Neural progenitor cell (in vitro differentiated cells): Measurements from ENCODE around the gene INPP5D.

ENCODE experiments used
- EZH2 ChIP-seq: fragments of 200-600 bp; sonication (generic); IDR thresholded peaks from 2 replicates; pipeline ENCODE4 v1.6.1; 2017; ENCODE audit warnings: antibody characterized with exemption, mild to moderate bottlenecking, moderate library complexity
- TF ChIP-seq, protein P1 (sequence below): fragments of 200-600 bp; sonication (generic); IDR thresholded peaks from 2 replicates; pipeline ENCODE4 v1.5.1; 2017; ENCODE audit warnings: antibody characterized with exemption, mild to moderate bottlenecking

DNA sequence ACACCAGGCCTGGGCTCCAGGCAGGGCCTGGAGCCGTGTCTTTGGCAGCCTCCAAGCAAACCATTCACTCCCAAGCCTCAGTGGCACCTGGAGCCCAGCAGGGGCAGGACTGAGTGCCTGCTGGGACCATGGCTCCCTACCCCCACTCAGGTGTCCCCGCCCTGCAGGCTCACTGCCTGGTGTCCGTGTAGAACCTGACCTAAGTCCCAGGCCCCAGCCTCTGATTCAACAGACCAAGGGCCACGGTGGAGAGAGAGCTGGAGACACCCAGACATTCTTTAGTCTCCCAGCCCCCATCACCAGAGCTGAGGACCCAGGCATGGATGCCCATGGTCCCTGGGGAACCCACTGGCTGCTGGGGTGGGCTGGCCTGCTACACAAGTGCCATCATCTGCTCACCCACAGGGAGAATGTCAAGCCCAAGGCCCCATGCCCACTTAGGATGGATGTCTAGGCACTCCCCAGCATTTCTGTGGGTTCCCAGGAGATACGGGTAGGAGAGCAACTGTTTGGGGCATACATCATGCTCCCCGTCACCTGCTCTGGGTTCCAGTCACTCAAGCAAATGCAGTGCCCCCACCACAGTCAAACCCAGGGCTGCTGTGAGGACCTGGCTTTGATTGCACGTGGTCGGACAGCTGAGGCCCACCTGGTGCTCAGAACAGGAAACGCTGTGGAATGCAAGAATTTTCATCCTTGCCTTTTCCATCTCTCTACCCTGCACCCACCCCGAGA is 148.4 kb downstream of the INPP5D start:
- no peak for TF ChIP-seq EZH2
- TF ChIP-seq, protein P1, sequence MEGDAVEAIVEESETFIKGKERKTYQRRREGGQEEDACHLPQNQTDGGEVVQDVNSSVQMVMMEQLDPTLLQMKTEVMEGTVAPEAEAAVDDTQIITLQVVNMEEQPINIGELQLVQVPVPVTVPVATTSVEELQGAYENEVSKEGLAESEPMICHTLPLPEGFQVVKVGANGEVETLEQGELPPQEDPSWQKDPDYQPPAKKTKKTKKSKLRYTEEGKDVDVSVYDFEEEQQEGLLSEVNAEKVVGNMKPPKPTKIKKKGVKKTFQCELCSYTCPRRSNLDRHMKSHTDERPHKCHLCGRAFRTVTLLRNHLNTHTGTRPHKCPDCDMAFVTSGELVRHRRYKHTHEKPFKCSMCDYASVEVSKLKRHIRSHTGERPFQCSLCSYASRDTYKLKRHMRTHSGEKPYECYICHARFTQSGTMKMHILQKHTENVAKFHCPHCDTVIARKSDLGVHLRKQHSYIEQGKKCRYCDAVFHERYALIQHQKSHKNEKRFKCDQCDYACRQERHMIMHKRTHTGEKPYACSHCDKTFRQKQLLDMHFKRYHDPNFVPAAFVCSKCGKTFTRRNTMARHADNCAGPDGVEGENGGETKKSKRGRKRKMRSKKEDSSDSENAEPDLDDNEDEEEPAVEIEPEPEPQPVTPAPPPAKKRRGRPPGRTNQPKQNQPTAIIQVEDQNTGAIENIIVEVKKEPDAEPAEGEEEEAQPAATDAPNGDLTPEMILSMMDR: no peak
